H9 (cell line): Measurements from ENCODE around the gene SRGAP1. TPM values are rescaled to one million over a fixed set of nuclear protein-coding genes. Genes with fewer than 3 reads are reported as not detected.

Experiments
- DNase-seq: peaks from one replicate; pipeline ENCODE4 v3.0.0-alpha.2; 2017
- H2AFZ ChIP-seq: one replicate; pipeline ENCODE4 v1.6.1; 2013; ENCODE audit warnings: mild to moderate bottlenecking, low read length, control low read depth, moderate library complexity
- H2AK5ac ChIP-seq: 2 replicates; pipeline ENCODE4 v1.6.1; 2013; ENCODE audit warnings: low read length, control low read depth, mixed read lengths; ENCODE audit not compliant: insufficient read length
- H2BK120ac ChIP-seq: one replicate; pipeline ENCODE4 v1.6.1; 2013; ENCODE audit warnings: low read depth, mild to moderate bottlenecking, low read length, control low read depth, inconsistent platforms; ENCODE audit not compliant: poor library complexity, severe bottlenecking
- H2BK12ac ChIP-seq: 2 replicates; pipeline ENCODE4 v1.6.1; 2013; ENCODE audit warnings: low read length, control low read depth, mixed read lengths, low read depth; ENCODE audit not compliant: insufficient read length
- H2BK15ac ChIP-seq: 2 replicates; pipeline ENCODE4 v1.6.1; 2013; ENCODE audit warnings: low read depth, low read length, control low read depth
- H2BK20ac ChIP-seq: one replicate; pipeline ENCODE4 v1.6.1; 2013; ENCODE audit warnings: low read depth, mild to moderate bottlenecking, low read length, control low read depth, inconsistent platforms; ENCODE audit not compliant: poor library complexity, severe bottlenecking
- H2BK5ac ChIP-seq: 2 replicates; pipeline ENCODE4 v1.6.1; 2013; ENCODE audit warnings: low read length, control low read depth, mixed read lengths; ENCODE audit not compliant: insufficient read length
- H3K14ac ChIP-seq: 2 replicates; pipeline ENCODE4 v1.6.1; 2013; ENCODE audit warnings: low read length, control low read depth; ENCODE audit not compliant: insufficient read depth
- H3K18ac ChIP-seq: 2 replicates; pipeline ENCODE4 v1.6.1; 2013; ENCODE audit warnings: low read depth, mild to moderate bottlenecking, mixed read lengths, low read length, control low read depth; ENCODE audit not compliant: insufficient read length
- H3K23ac ChIP-seq: 2 replicates; pipeline ENCODE4 v1.6.1; 2013; ENCODE audit warnings: low read length, control low read depth, mixed read lengths, low read depth; ENCODE audit not compliant: insufficient read length
- H3K23me2 ChIP-seq: 2 replicates; pipeline ENCODE4 v1.6.1; 2013; ENCODE audit warnings: low read depth, mild to moderate bottlenecking, mixed read lengths, low read length, control low read depth; ENCODE audit not compliant: insufficient read length, poor library complexity, severe bottlenecking
- H3K27ac ChIP-seq: 2 replicates; pipeline ENCODE4 v1.5.1; 2013; ENCODE audit warnings: low read length, control low read depth, mixed read lengths, low read depth; ENCODE audit not compliant: insufficient read length
- H3K27me3 ChIP-seq: 2 replicates; pipeline ENCODE4 v1.6.1; 2013; ENCODE audit warnings: low read length, control low read depth, inconsistent platforms; ENCODE audit not compliant: insufficient read depth
- H3K4ac ChIP-seq: 2 replicates; pipeline ENCODE4 v1.6.1; 2013; ENCODE audit warnings: low read depth, mild to moderate bottlenecking, control low read depth, inconsistent platforms, low read length, moderate library complexity
- H3K4me1 ChIP-seq: 2 replicates; pipeline ENCODE4 v1.6.1; 2013; ENCODE audit warnings: low read length, control low read depth, inconsistent platforms; ENCODE audit not compliant: insufficient read depth
- H3K4me2 ChIP-seq: 2 replicates; pipeline ENCODE4 v1.6.1; 2013; ENCODE audit warnings: low read length, control low read depth, mixed read lengths; ENCODE audit not compliant: insufficient read length, insufficient read depth
- H3K56ac ChIP-seq: 2 replicates; pipeline ENCODE4 v1.6.1; 2013; ENCODE audit warnings: low read depth, mild to moderate bottlenecking, mixed read lengths, low read length, control low read depth; ENCODE audit not compliant: insufficient read length
- H3K79me1 ChIP-seq: 2 replicates; pipeline ENCODE4 v1.6.1; 2013; ENCODE audit warnings: low read depth, mild to moderate bottlenecking, moderate library complexity, low read length, control low read depth, inconsistent platforms; ENCODE audit not compliant: insufficient read depth, poor library complexity, severe bottlenecking
- H3K79me2 ChIP-seq: 2 replicates; pipeline ENCODE4 v1.6.1; 2013; ENCODE audit warnings: low read length, control low read depth, inconsistent platforms; ENCODE audit not compliant: insufficient read depth
- H3K9ac ChIP-seq: 2 replicates; pipeline ENCODE4 v1.6.1; 2013; ENCODE audit warnings: low read length, control low read depth, mixed read lengths; ENCODE audit not compliant: insufficient read length; ENCODE audit errors: extremely low read depth
- H3K9me3 ChIP-seq: one replicate; pipeline ENCODE4 v1.6.1; 2013; ENCODE audit warnings: low read depth, low read length, inconsistent platforms; ENCODE audit not compliant: control insufficient read depth
- H3T11ph ChIP-seq: one replicate; pipeline ENCODE4 v1.6.1; 2013; ENCODE audit warnings: mild to moderate bottlenecking, low read length, control low read depth, inconsistent platforms
- H4K20me1 ChIP-seq: one replicate; pipeline ENCODE4 v1.6.1; 2013; ENCODE audit not compliant: control insufficient read depth, insufficient read length, insufficient read depth
- H4K5ac ChIP-seq: 2 replicates; pipeline ENCODE4 v1.6.1; 2013; ENCODE audit warnings: low read depth, mild to moderate bottlenecking, mixed read lengths, low read length, control low read depth; ENCODE audit not compliant: insufficient read length
- H4K8ac ChIP-seq: replicated peaks from 2 replicates; pipeline ENCODE4 v1.6.1; 2013; ENCODE audit warnings: low read length, control low read depth, mixed read lengths, low read depth; ENCODE audit not compliant: insufficient read length
- H4K91ac ChIP-seq: 2 replicates; pipeline ENCODE4 v1.6.1; 2013; ENCODE audit warnings: low read depth, mild to moderate bottlenecking, moderate library complexity, mixed read lengths, low read length, control low read depth; ENCODE audit not compliant: insufficient read length
- H3K27ac Mint-ChIP-seq, 3 experiments: 2 replicates in 2 of 3; 3 replicates in 1 of 3; pipeline ENCODE4 v1.8.0; 2020 to 2021; ENCODE audit warnings: mixed read lengths in 3 of 3, mild to moderate bottlenecking in 1 of 3, moderate library complexity in 1 of 3
- H3K27me3 Mint-ChIP-seq: 2 replicates; pipeline ENCODE4 v1.8.0; 2021; ENCODE audit warnings: low read depth, mild to moderate bottlenecking, moderate library complexity, mixed read lengths
- H3K36me3 Mint-ChIP-seq, 3 experiments: 2 replicates in 2 of 3; 3 replicates in 1 of 3; pipeline ENCODE4 v1.8.0; 2020 to 2021; ENCODE audit warnings: low read depth in 3 of 3, mixed read lengths in 3 of 3; ENCODE audit not compliant: insufficient read depth in 1 of 3
- H3K4me1 Mint-ChIP-seq, 2 experiments: 2 replicates each; pipeline ENCODE4 v1.8.0; 2020; ENCODE audit warnings: mixed read lengths in 2 of 2
- H3K4me3 Mint-ChIP-seq, 2 experiments: 2 replicates in 1 of 2; 3 replicates in 1 of 2; pipeline ENCODE4 v1.8.0; 2020 to 2021; ENCODE audit warnings: mild to moderate bottlenecking in 2 of 2, mixed read lengths in 2 of 2, moderate library complexity in 1 of 2
- H3K9me3 Mint-ChIP-seq, 2 experiments: 2 replicates in 1 of 2; 3 replicates in 1 of 2; pipeline ENCODE4 v1.8.0; 2020; ENCODE audit warnings: mild to moderate bottlenecking in 2 of 2, mixed read lengths in 2 of 2, moderate library complexity in 1 of 2
- total RNA-seq: library from RNA; stranded (reverse); gene quantifications from 2 replicates; pipeline ENCODE4 v1.2.1, GENCODE V29; 2021
- TF ChIP-seq, protein P1 (sequence below): fragments of 200-600 bp; sonication (generic); conservative IDR thresholded peaks from 3 replicates; pipeline ENCODE4 v1.8.0; 2021; ENCODE audit warnings: antibody characterized with exemption, mild to moderate bottlenecking

Gene SRGAP1
- total RNA-seq, 1 experiment from 2014 or later = 4.8 TPM

GRCh38 chr12:64122154-64122553 lies 277.7 kb downstream of the SRGAP1 start:
- Mint-ChIP-seq H3K27me3 (no peaks in the 10 kb centered on the region), H3K27ac (no peak overlapping the region), H3K4me3 (no peak overlapping the region), H3K4me1 (no peaks in the 10 kb centered on the region), H3K36me3 (no peaks in the 10 kb centered on the region), H3K9me3 (no peaks in the 10 kb centered on the region)
- no peaks in the 10 kb centered on the region for H3K27me3 ChIP-seq
- no peak overlapping the region for H2BK120ac ChIP-seq
- no peak overlapping the region for H2BK5ac ChIP-seq
- H3K56ac ChIP-seq = no peak overlapping the region
- DNase-seq = no peak
- no peak overlapping the region for H3T11ph ChIP-seq
- H4K8ac ChIP-seq = no peak overlapping the region
- H3K23ac ChIP-seq = no peak overlapping the region
- no peak overlapping the region for H2AFZ ChIP-seq
- no peak overlapping the region for H2BK20ac ChIP-seq
- no peak overlapping the region for H2BK12ac ChIP-seq
- H3K4ac ChIP-seq = no peak overlapping the region
- H3K27ac ChIP-seq = no peak overlapping the region
- no peaks in the 10 kb centered on the region for H3K23me2 ChIP-seq
- H2AK5ac ChIP-seq = no peak overlapping the region
- H3K9ac ChIP-seq = no peak overlapping the region
- TF ChIP-seq, protein P1, sequence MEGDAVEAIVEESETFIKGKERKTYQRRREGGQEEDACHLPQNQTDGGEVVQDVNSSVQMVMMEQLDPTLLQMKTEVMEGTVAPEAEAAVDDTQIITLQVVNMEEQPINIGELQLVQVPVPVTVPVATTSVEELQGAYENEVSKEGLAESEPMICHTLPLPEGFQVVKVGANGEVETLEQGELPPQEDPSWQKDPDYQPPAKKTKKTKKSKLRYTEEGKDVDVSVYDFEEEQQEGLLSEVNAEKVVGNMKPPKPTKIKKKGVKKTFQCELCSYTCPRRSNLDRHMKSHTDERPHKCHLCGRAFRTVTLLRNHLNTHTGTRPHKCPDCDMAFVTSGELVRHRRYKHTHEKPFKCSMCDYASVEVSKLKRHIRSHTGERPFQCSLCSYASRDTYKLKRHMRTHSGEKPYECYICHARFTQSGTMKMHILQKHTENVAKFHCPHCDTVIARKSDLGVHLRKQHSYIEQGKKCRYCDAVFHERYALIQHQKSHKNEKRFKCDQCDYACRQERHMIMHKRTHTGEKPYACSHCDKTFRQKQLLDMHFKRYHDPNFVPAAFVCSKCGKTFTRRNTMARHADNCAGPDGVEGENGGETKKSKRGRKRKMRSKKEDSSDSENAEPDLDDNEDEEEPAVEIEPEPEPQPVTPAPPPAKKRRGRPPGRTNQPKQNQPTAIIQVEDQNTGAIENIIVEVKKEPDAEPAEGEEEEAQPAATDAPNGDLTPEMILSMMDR = no peak
- no peak overlapping the region for H4K5ac ChIP-seq
- H4K20me1 ChIP-seq = no peaks in the 10 kb centered on the region
- H4K91ac ChIP-seq = no peak overlapping the region
- H3K79me1 ChIP-seq = no peaks in the 10 kb centered on the region
- no peak overlapping the region for H3K18ac ChIP-seq
- no peaks in the 10 kb centered on the region for H3K4me1 ChIP-seq
- H3K9me3 ChIP-seq = no peaks in the 10 kb centered on the region
- no peak overlapping the region for H2BK15ac ChIP-seq
- H3K79me2 ChIP-seq = no peaks in the 10 kb centered on the region
- no peak overlapping the region for H3K4me2 ChIP-seq
- no peak overlapping the region for H3K14ac ChIP-seq
